ENCODE data around the gene IQGAP3.

Gene IQGAP3

GRCh38 chr1:156538711-156539440 lies 33.5 kb downstream of the IQGAP3 start:
- TF ChIP-seq CTCF (IDR thresholded peaks at IDR 0.05), result no peak
- TF ChIP-seq ZFX (IDR thresholded peaks at IDR 0.05; ENCODE audit: borderline replicate concordance), result no peak
- H3K27ac ChIP-seq, result no peak overlapping the region

- H3K27ac ChIP-seq, result no peak overlapping the region
- TF ChIP-seq ZFX (IDR thresholded peaks at IDR 0.05; ENCODE audit: borderline replicate concordance) (no peak), CTCF (IDR thresholded peaks at IDR 0.05) (no peak)
These were observed 35.3 kb downstream of the IQGAP3 start for GRCh38 chr1:156537027-156537426.

GRCh38 chr1:156534424-156535060 lies 37.8 kb downstream of the IQGAP3 start:
- TF ChIP-seq ZFX (IDR thresholded peaks at IDR 0.05; ENCODE audit: borderline replicate concordance) (no peak), CTCF (IDR thresholded peaks at IDR 0.05) (no peak)
- no peak overlapping the region for H3K27ac ChIP-seq

- H3K27ac ChIP-seq, result no peak overlapping the region
- TF ChIP-seq ZFX (IDR thresholded peaks at IDR 0.05; ENCODE audit: borderline replicate concordance) (no peak), CTCF (IDR thresholded peaks at IDR 0.05) (no peak)
These were observed 38.7 kb downstream of the IQGAP3 start for GRCh38 chr1:156533568-156534220.

- no peak overlapping the region for H3K27ac ChIP-seq
- TF ChIP-seq CTCF (IDR thresholded peaks at IDR 0.05), result no peak
- no peak for TF ChIP-seq ZFX (IDR thresholded peaks at IDR 0.05; ENCODE audit: borderline replicate concordance)
These were observed 40.0 kb downstream of the IQGAP3 start for GRCh38 chr1:156532374-156532773.

GRCh38 chr1:156530006-156530405 lies 42.4 kb downstream of the IQGAP3 start:
- TF ChIP-seq CTCF (IDR thresholded peaks at IDR 0.05) (no peak), ZFX (IDR thresholded peaks at IDR 0.05; ENCODE audit: borderline replicate concordance) (no peak)
- no peak overlapping the region for H3K27ac ChIP-seq

Measured in 22Rv1 (cell line).